T-cell (primary cell): ENCODE measurements around the gene PUS7L. TPM values are rescaled to one million over a fixed set of nuclear protein-coding genes. Genes with fewer than 3 reads are reported as not detected.
"Not testable (repeated sequence)": the region's sequence is repeated elsewhere in the genome, so short reads cannot be mapped to it uniquely, and the experiment has no call there.

Experiments used
- ATAC-seq, 4 experiments: fragments of 200-7000 bp in 3 of 4; fragments of 150-1000 bp in 1 of 4; cut with Tn5 transposase; replicated peaks in 1 of 4; 1 replicate in 3 of 4; 2 replicates in 1 of 4; pipeline ENCODE4 v1.10.0; 2021; ENCODE audit warnings: moderate library complexity in 3 of 4, mild to moderate bottlenecking in 2 of 4, moderate number of reproducible peaks in 1 of 4
- CTCF ChIA-PET, 2 donors: fragments of 300-600 bp; sonication (Branson Sonifier 250); formaldehyde crosslinking; loops; one replicate each; lab custom pipeline; 2022; ENCODE audit warnings: antibody characterized with exemption in 2 of 2; lab: Charles Lee
- POLR2A ChIA-PET, 2 donors: fragments of 300-600 bp; sonication (Branson Sonifier 250); formaldehyde crosslinking; loops; one replicate each; lab custom pipeline; 2022; ENCODE audit warnings: antibody characterized with exemption in 2 of 2; lab: Charles Lee
- DNase-seq, 35 experiments: peaks; one replicate each; pipeline versions ENCODE4 v3.0.0 to v3.0.0-alpha.2; 2013 to 2023
- H3K27ac ChIP-seq: one replicate; pipeline ENCODE4 v1.5.1; 2013; ENCODE audit warnings: low read length
- H3K27me3 ChIP-seq, 2 experiments: replicated peaks in 1 of 2; 1 replicate in 1 of 2; 2 replicates in 1 of 2; pipeline versions ENCODE4 v1.6.1 to v1.7.0; 2013; ENCODE audit warnings: low read length in 1 of 2, mixed read lengths in 1 of 2; ENCODE audit not compliant: control insufficient read depth in 2 of 2, insufficient read depth in 2 of 2; ENCODE audit errors: extremely low read depth in 1 of 2
- H3K36me3 ChIP-seq, 2 donors: 1 replicate in 1 of 2; 2 replicates in 1 of 2; pipeline versions ENCODE4 v1.6.1 to v1.7.0; 2013; ENCODE audit warnings: low read length in 1 of 2; ENCODE audit not compliant: control insufficient read depth in 2 of 2, insufficient read depth in 1 of 2; ENCODE audit errors: extremely low read depth in 1 of 2
- H3K4me1 ChIP-seq, 2 experiments: 1 replicate in 1 of 2; 2 replicates in 1 of 2; pipeline versions ENCODE4 v1.6.1 to v1.7.0; 2013; ENCODE audit warnings: low read length in 2 of 2, mixed read lengths in 1 of 2; ENCODE audit not compliant: insufficient read depth in 2 of 2, control insufficient read depth in 1 of 2; ENCODE audit errors: extremely low read depth in 1 of 2
- H3K4me3 ChIP-seq, 2 donors: 1 replicate in 1 of 2; 2 replicates in 1 of 2; pipeline versions ENCODE4 v1.5.1 to v1.7.0; 2013; ENCODE audit warnings: mild to moderate bottlenecking in 2 of 2, low read length in 1 of 2, moderate library complexity in 1 of 2; ENCODE audit not compliant: control insufficient read depth in 1 of 2; ENCODE audit errors: extremely low read depth in 1 of 2
- H3K9me3 ChIP-seq: 2 replicates; pipeline ENCODE4 v1.7.0; 2013
- H3K27ac Mint-ChIP-seq, 2 donors: one replicate each; pipeline ENCODE4 v1.8.0; 2020 to 2021; ENCODE audit warnings: mild to moderate bottlenecking in 2 of 2, mixed read lengths in 2 of 2
- H3K27me3 Mint-ChIP-seq, 2 donors: one replicate each; pipeline ENCODE4 v1.8.0; 2021 to 2022; ENCODE audit warnings: mixed read lengths in 2 of 2
- H3K36me3 Mint-ChIP-seq: one replicate; pipeline ENCODE4 v1.8.0; 2021; ENCODE audit warnings: mixed read lengths
- H3K4me1 Mint-ChIP-seq, 3 donors: one replicate each; pipeline ENCODE4 v1.8.0; 2020 to 2022; ENCODE audit warnings: mixed read lengths in 3 of 3, mild to moderate bottlenecking in 1 of 3
- H3K4me3 Mint-ChIP-seq, 3 donors: one replicate each; pipeline ENCODE4 v1.8.0; 2020 to 2022; ENCODE audit warnings: mild to moderate bottlenecking in 3 of 3, mixed read lengths in 3 of 3, moderate library complexity in 3 of 3
- H3K9me3 Mint-ChIP-seq, 3 donors: one replicate each; pipeline ENCODE4 v1.8.0; 2020 to 2022; ENCODE audit warnings: mixed read lengths in 3 of 3
- WGBS: methylation state at CpG from one replicate; pipeline ENCODE4 v1.1.5; 2013; ENCODE audit warnings: missing lambda C conversion rate; ENCODE audit not compliant: insufficient coverage; 5-methylcytosine and 5-hydroxymethylcytosine counted together
- total RNA-seq, 35 experiments: library from RNA in 6 of 35; stranded (reverse) in 6 of 35; fragments of 120-200 nt in 1 of 35; gene quantifications; one replicate each; pipeline versions ENCODE4 v1.2.1 to v1.2.4 and lab custom pipeline; 2013 to 2026

The PUS7L gene
- total RNA-seq, 5 donors from 2014 or later (not counting 1 experiment from before 2014, with no cell fraction given), result 17.5 to 24.9 (median 19.2) TPM

DNA sequence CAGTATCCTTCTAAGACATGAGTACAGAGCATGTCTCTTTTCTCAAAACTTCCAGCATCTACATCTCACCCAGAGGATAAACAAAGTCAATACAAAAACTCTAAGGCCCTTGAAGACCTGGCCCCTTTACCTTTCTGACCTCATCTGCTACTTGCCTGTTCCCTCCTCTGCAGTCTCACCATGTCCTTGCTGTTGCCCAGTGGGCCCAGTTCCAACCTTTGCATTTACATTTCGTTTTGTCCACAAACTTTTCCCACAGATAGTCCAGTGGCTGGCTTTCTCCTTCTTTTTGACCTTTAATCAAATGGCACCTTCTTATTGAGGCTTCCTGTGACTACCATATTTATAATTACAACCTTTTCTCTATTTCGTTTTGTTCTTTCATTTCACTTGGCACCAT, 1.8 kb upstream of the PUS7L start:
- Histone ChIP-seq H3K9me3 (peaks cover 3% of the 10 kb centered on the region), H3K27ac (peak overlapping the region; percentile 98), H3K36me3 (peaks cover 0 to 3% of the 10 kb centered on the region in 2 donors), H3K4me1 (peaks cover 27 to 32% of the 10 kb centered on the region in 2 experiments), H3K4me3 (peak overlapping the region; percentile 64 to 93), H3K27me3 (no peaks in the 10 kb centered on the region)
- H3K4me3 Mint-ChIP-seq, result peak overlapping the region; percentile 97 to 98 (median 98)
- CTCF ChIA-PET, result interaction anchor here in 1 of 2 donors (0.8 kb wide), 1 partner anchor 17 kb away, joined by 4 read pairs; no protein-coding TSS in a partner anchor
- H3K4me1 Mint-ChIP-seq, result peaks cover 73 to 84% (median 79%) of the 10 kb centered on the region in 3 donors
- no peaks in the 10 kb centered on the region for H3K9me3 Mint-ChIP-seq
- 75% methylated on average over 1 of the region's 2 CpGs for WGBS
- peaks cover 9% of the 10 kb centered on the region for H3K36me3 Mint-ChIP-seq
- no peaks in the 10 kb centered on the region for H3K27me3 Mint-ChIP-seq
- DNase-seq, result peak in 1 of 35 experiments; percentile 5
- ATAC-seq, result no peak
- H3K27ac Mint-ChIP-seq, result peak overlapping the region; percentile 80 to 99
- POLR2A ChIA-PET, result interaction anchor here in 1 of 2 donors (2.1 kb wide), 1 partner anchor 46 kb away, joined by 17 read pairs; the partner anchor contains the start of gene TWF1

DNA sequence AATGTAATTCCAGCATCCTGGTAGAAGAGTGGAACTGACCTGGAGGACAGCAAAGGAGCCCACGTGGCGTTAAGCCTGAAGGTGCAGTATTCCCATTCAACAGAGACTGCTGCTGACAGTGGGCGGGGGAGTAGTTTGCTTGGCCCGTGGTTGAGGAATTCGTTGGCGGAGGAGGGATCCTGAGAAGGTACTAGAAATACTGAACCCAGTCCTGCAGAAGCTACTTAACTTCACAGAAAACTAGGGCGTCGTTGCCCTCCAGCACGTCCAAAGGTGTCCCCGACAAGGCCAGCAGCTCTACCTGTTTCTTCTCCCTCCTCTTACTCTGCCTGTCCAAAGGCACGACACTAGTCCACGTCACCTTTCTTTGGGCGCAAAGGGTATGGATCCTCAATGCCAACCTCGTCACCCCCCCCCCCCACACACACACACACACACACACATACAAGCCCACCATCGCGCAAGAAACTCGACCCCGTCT, 303 bp downstream of the PUS7L start:
- Mint-ChIP-seq H3K4me3 (peak overlapping the region; percentile 97 to 98 (median 98)), H3K36me3 (peaks cover 22% of the 10 kb centered on the region), H3K27me3 (no peaks in the 10 kb centered on the region), H3K4me1 (peaks cover 84 to 87% (median 86%) of the 10 kb centered on the region in 3 donors), H3K27ac (peak overlapping the region; percentile 99), H3K9me3 (no peaks in the 10 kb centered on the region)
- peak overlapping the region; percentile 98 for H3K27ac ChIP-seq
- H3K9me3 ChIP-seq, result peaks cover 6% of the 10 kb centered on the region
- ATAC-seq (peak; percentile 8 to 24 (median 16)), DNase-seq (peak in 1 of 35 experiments; percentile 14)
- H3K27me3 ChIP-seq, result no peaks in the 10 kb centered on the region
- H3K4me3 ChIP-seq, result peak overlapping the region; percentile 64 to 93
- POLR2A ChIA-PET, result interaction anchor here (0.6 to 2.1 kb wide), 3 partner anchors 48 to 51 kb away, joined by 6 to 17 read pairs (median 7); partner anchors contain the start of gene TWF1 (in 2 of the 2)
- H3K4me1 ChIP-seq, result peaks cover 27 to 34% of the 10 kb centered on the region in 2 experiments
- peaks cover 0 to 4% of the 10 kb centered on the region in 2 donors for H3K36me3 ChIP-seq
- CTCF ChIA-PET, result interaction anchor here in 1 of 2 donors (0.7 to 1.6 kb wide), 6 partner anchors 9 to 125 kb away, joined by 3 to 7 read pairs (median 4); no protein-coding TSS in a partner anchor
- 0% methylated on average over 8 of the region's 18 CpGs for WGBS

DNA sequence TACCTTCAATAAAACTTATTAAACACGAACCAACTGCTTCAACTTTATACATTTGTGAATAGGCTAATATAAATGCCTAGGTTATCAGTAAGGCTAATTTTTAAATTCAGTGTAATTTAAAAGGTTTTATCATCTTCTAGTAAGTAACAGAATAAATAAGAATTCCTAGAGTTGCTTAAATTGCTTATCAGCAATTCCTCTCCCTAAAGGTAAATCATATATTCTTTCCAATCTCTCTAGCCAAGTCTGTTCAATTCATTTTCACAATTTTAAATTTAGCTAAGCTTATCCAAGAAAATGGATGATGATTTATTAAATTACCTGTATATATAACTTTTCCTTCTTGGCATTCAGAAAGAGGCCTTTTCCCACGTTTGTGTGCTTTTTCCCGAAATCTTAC, 4.6 kb downstream of the PUS7L start:
- H3K27ac ChIP-seq, result no peak overlapping the region
- H3K9me3 ChIP-seq, result peaks cover 11% of the 10 kb centered on the region
- WGBS, result 100% methylated on average over 2 of the region's 3 CpGs
- Mint-ChIP-seq H3K27ac (no peak overlapping the region), H3K27me3 (no peaks in the 10 kb centered on the region), H3K4me3 (no peak overlapping the region), H3K36me3 (peaks cover 51% of the 10 kb centered on the region), H3K4me1 (peaks cover 62 to 69% (median 65%) of the 10 kb centered on the region in 3 donors), H3K9me3 (peaks cover 0 to 5% (median 0%) of the 10 kb centered on the region in 3 donors)
- ChIA-PET POLR2A (no interaction called here), CTCF (no interaction called here)
- H3K27me3 ChIP-seq, result no peaks in the 10 kb centered on the region
- no peak for ATAC-seq
- H3K36me3 ChIP-seq, result peaks cover 0 to 4% of the 10 kb centered on the region in 2 donors
- no peak overlapping the region for H3K4me3 ChIP-seq
- H3K4me1 ChIP-seq, result peaks cover 9 to 10% of the 10 kb centered on the region in 2 experiments
- no peak for DNase-seq

DNA sequence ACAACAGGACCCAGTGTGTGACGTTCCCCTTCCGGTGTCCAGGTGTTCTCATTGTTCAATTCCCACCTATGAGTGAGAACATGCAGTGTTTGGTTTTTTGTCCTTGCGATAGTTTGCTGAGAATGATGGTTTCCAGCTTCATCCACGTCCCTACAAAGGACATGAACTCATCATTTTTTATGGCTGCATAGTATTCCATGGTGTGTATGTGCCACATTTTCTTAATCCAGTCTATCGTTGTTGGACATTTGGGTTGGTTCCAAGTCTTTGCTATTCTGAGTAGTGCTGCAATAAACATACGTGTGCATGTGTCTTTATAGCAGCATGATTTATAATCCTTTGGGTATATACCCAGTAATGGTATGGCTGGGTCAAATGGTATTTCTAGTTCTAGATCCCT, 7.2 kb downstream of the PUS7L start:
- H3K27ac Mint-ChIP-seq, H3K9me3 Mint-ChIP-seq, ATAC-seq, CTCF ChIA-PET, H3K4me1 ChIP-seq, H3K4me3 Mint-ChIP-seq, H3K27me3 Mint-ChIP-seq, H3K4me3 ChIP-seq, H3K27ac ChIP-seq, POLR2A ChIA-PET, H3K27me3 ChIP-seq, DNase-seq, H3K36me3 ChIP-seq: not testable (repeated sequence)
- Mint-ChIP-seq H3K36me3 (peaks cover 54% of the 10 kb centered on the region), H3K4me1 (peaks cover 40 to 47% (median 46%) of the 10 kb centered on the region in 3 donors)
- no CpG with 5 or more reads among the region's 6 CpGs for WGBS
- H3K9me3 ChIP-seq, result peaks cover 11% of the 10 kb centered on the region

DNA sequence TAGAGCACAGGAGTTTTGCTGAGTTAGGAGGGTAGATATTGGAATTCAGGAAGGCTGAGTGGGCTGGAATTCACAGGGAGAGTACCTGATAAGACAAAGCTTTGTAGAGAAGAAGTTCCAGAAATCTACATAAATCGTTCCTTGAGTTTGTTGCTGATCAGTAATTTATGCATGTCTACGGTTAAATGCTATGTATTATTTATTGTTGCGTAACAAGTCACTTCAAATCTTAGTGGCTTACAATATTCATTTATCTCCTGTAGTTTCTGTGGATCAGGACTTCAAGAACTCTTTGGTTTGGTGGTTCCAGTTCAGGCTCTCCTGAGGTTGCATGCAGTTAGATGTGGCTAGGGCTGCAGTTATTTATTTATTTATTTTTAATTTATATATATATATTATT, 7.8 kb downstream of the PUS7L start:
- WGBS, result no CpG with 5 or more reads among the region's 3 CpGs
- DNase-seq (no peak), ATAC-seq (no peak)
- CTCF ChIA-PET, result no interaction called here
- peaks cover 35 to 42% (median 41%) of the 10 kb centered on the region in 3 donors for H3K4me1 Mint-ChIP-seq
- no peak overlapping the region for H3K4me3 ChIP-seq
- H3K36me3 Mint-ChIP-seq, result peaks cover 53% of the 10 kb centered on the region
- no peak overlapping the region for H3K27ac ChIP-seq
- H3K27ac Mint-ChIP-seq, result peak overlapping the region in 1 of 2 donors; percentile 2
- no peaks in the 10 kb centered on the region for H3K27me3 Mint-ChIP-seq
- peaks cover 0 to 2% of the 10 kb centered on the region in 2 experiments for H3K4me1 ChIP-seq
- no peaks in the 10 kb centered on the region for H3K27me3 ChIP-seq
- H3K9me3 ChIP-seq, result peaks cover 10% of the 10 kb centered on the region
- POLR2A ChIA-PET, result no interaction called here
- peaks cover 0 to 5% (median 0%) of the 10 kb centered on the region in 3 donors for H3K9me3 Mint-ChIP-seq
- H3K4me3 Mint-ChIP-seq, result no peak overlapping the region
- peaks cover 0 to 4% of the 10 kb centered on the region in 2 donors for H3K36me3 ChIP-seq

DNA sequence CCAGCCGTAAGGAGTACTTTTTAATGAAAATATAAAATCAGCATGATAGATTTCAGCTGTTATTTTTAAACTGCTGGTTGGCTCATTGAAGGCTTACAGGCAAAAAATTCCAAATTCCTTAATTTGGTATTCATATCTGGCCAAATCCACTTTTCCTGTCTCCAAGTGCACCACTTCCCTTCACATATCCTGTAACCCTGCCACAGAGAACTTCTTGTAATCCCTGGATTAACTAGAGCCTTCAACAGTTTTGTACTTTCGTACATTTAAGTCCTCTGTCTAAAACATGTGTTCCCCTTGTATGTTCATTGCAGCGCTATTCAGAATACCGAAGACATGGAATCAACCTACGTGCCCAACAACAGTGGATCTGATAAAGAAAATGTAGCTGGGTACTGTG, 9.6 kb downstream of the PUS7L start:
- H3K27ac Mint-ChIP-seq, result no peak overlapping the region
- H3K36me3 ChIP-seq, result peaks cover 4 to 15% of the 10 kb centered on the region in 2 donors
- no peaks in the 10 kb centered on the region for H3K27me3 Mint-ChIP-seq
- peaks cover 56% of the 10 kb centered on the region for H3K36me3 Mint-ChIP-seq
- H3K4me3 Mint-ChIP-seq, result no peak overlapping the region
- no peak overlapping the region for H3K4me3 ChIP-seq
- 100% methylated on average over 4 of the region's 5 CpGs for WGBS
- ATAC-seq (no peak), DNase-seq (no peak)
- POLR2A ChIA-PET, result no interaction called here
- CTCF ChIA-PET, result interaction anchor here in 1 of 2 donors (1.1 kb wide), 1 partner anchor 9 kb away, joined by 5 read pairs; no protein-coding TSS in a partner anchor
- peaks cover 6% of the 10 kb centered on the region for H3K9me3 ChIP-seq
- peaks cover 19 to 24% (median 24%) of the 10 kb centered on the region in 3 donors for H3K4me1 Mint-ChIP-seq
- peaks cover 0 to 2% of the 10 kb centered on the region in 2 experiments for H3K4me1 ChIP-seq
- peaks cover 0 to 5% (median 0%) of the 10 kb centered on the region in 3 donors for H3K9me3 Mint-ChIP-seq
- H3K27ac ChIP-seq, result no peak overlapping the region
- H3K27me3 ChIP-seq, result no peaks in the 10 kb centered on the region
